GM23338 (cell line): ENCODE data around the gene RIT2. TPM values are rescaled to one million over a fixed set of nuclear protein-coding genes. Genes with fewer than 3 reads are reported as not detected.

ENCODE experiments used
- CREB1 ChIP-seq: fragments of 250-450 bp; sonication (Bioruptor Pico); IDR thresholded peaks from 2 replicates; pipeline ENCODE4 v1.5.0; 2020; ENCODE audit warnings: low read depth, mild to moderate bottlenecking, moderate library complexity
- EZH2phosphoT487 ChIP-seq: fragments of 200-600 bp; sonication (generic); IDR thresholded peaks from one replicate; pipeline ENCODE4 v1.8.1; 2018; ENCODE audit warnings: antibody characterized with exemption; ENCODE audit not compliant: unreplicated experiment
- JUNB ChIP-seq: IDR thresholded peaks from one replicate; pipeline ENCODE4 v1.6.1; 2016; ENCODE audit warnings: antibody characterized with exemption; ENCODE audit not compliant: unreplicated experiment
- NANOG ChIP-seq: IDR thresholded peaks from 2 replicates; pipeline ENCODE4 v1.6.1; 2016; ENCODE audit warnings: antibody characterized with exemption, borderline replicate concordance
- STAT1 ChIP-seq: IDR thresholded peaks from one replicate; pipeline ENCODE4 v1.6.1; 2016; ENCODE audit warnings: antibody characterized with exemption; ENCODE audit not compliant: unreplicated experiment
- ZNF331 ChIP-seq: fragments of 250-450 bp; sonication (Bioruptor Pico); IDR thresholded peaks from 2 replicates; pipeline ENCODE4 v1.5.0; 2020; ENCODE audit warnings: low read depth, mild to moderate bottlenecking, moderate library complexity
- polyA plus RNA-seq: library from polyadenylated mRNA; unstranded; fragments of >200 nt; fragmentation: Nextera tagmentation; extraction: Ambion mirVana; gene quantifications from 2 replicates; pipeline ENCODE4 v1.2.1, GENCODE V29; 2016
- total RNA-seq: library from RNA; depleted of rRNA; stranded (reverse); fragments of >200 nt; shearing (Covaris generic); gene quantifications from 2 replicates; pipeline ENCODE4 v1.2.3, GENCODE V29; 2014
- TF ChIP-seq, protein P1 (sequence below): fragments of 250-450 bp; sonication (Bioruptor Pico); IDR thresholded peaks from 2 replicates; pipeline ENCODE4 v1.5.0; 2020; ENCODE audit warnings: mild to moderate bottlenecking, moderate library complexity
- TF ChIP-seq, protein P2 (sequence below): IDR thresholded peaks from one replicate; pipeline ENCODE4 v1.6.1; 2018; ENCODE audit warnings: antibody characterized with exemption; ENCODE audit not compliant: unreplicated experiment

The RIT2 gene
- total and polyA plus RNA-seq, 2 experiments from 2014 or later, result 1.9 to 8.8 TPM

DNA sequence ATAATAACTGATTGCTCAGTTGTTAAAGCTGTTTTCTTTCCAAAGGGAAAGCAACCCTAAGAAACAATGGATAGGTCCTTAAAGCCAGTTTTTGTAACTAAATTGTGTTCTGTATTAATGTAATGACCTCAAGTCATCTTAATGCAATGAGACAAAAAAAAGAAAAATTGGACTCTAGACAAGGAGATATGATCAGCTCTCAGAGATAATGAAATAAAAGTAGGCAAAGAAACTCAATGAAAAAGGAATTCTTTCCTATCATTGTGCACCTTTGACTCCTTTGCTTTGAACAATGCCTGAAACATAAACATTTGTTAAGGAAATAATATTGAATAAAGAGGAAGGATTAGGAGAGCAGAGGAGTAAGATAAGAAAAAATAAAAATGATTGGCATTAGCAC lies 86.1 kb downstream of the RIT2 start (continued):
- TF ChIP-seq, protein P1, sequence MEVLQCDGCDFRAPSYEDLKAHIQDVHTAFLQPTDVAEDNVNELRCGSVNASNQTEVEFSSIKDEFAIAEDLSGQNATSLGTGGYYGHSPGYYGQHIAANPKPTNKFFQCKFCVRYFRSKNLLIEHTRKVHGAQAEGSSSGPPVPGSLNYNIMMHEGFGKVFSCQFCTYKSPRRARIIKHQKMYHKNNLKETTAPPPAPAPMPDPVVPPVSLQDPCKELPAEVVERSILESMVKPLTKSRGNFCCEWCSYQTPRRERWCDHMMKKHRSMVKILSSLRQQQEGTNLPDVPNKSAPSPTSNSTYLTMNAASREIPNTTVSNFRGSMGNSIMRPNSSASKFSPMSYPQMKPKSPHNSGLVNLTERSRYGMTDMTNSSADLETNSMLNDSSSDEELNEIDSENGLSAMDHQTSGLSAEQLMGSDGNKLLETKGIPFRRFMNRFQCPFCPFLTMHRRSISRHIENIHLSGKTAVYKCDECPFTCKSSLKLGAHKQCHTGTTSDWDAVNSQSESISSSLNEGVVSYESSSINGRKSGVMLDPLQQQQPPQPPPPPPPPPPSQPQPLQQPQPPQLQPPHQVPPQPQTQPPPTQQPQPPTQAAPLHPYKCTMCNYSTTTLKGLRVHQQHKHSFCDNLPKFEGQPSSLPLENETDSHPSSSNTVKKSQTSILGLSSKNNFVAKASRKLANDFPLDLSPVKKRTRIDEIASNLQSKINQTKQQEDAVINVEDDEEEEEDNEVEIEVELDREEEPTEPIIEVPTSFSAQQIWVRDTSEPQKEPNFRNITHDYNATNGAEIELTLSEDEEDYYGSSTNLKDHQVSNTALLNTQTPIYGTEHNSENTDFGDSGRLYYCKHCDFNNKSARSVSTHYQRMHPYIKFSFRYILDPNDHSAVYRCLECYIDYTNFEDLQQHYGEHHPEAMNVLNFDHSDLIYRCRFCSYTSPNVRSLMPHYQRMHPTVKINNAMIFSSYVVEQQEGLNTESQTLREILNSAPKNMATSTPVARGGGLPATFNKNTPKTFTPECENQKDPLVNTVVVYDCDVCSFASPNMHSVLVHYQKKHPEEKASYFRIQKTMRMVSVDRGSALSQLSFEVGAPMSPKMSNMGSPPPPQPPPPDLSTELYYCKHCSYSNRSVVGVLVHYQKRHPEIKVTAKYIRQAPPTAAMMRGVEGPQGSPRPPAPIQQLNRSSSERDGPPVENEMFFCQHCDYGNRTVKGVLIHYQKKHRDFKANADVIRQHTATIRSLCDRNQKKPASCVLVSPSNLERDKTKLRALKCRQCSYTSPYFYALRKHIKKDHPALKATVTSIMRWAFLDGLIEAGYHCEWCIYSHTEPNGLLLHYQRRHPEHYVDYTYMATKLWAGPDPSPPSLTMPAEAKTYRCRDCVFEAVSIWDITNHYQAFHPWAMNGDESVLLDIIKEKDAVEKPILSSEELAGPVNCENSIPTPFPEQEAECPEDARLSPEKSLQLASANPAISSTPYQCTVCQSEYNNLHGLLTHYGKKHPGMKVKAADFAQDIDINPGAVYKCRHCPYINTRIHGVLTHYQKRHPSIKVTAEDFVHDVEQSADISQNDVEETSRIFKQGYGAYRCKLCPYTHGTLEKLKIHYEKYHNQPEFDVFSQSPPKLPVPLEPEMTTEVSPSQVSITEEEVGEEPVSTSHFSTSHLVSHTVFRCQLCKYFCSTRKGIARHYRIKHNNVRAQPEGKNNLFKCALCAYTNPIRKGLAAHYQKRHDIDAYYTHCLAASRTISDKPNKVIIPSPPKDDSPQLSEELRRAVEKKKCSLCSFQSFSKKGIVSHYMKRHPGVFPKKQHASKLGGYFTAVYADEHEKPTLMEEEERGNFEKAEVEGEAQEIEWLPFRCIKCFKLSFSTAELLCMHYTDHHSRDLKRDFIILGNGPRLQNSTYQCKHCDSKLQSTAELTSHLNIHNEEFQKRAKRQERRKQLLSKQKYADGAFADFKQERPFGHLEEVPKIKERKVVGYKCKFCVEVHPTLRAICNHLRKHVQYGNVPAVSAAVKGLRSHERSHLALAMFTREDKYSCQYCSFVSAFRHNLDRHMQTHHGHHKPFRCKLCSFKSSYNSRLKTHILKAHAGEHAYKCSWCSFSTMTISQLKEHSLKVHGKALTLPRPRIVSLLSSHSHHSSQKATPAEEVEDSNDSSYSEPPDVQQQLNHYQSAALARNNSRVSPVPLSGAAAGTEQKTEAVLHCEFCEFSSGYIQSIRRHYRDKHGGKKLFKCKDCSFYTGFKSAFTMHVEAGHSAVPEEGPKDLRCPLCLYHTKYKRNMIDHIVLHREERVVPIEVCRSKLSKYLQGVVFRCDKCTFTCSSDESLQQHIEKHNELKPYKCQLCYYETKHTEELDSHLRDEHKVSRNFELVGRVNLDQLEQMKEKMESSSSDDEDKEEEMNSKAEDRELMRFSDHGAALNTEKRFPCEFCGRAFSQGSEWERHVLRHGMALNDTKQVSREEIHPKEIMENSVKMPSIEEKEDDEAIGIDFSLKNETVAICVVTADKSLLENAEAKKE (CRISPR knock-in tag), result no peak
- TF ChIP-seq STAT1, result no peak
- TF ChIP-seq, protein P2, sequence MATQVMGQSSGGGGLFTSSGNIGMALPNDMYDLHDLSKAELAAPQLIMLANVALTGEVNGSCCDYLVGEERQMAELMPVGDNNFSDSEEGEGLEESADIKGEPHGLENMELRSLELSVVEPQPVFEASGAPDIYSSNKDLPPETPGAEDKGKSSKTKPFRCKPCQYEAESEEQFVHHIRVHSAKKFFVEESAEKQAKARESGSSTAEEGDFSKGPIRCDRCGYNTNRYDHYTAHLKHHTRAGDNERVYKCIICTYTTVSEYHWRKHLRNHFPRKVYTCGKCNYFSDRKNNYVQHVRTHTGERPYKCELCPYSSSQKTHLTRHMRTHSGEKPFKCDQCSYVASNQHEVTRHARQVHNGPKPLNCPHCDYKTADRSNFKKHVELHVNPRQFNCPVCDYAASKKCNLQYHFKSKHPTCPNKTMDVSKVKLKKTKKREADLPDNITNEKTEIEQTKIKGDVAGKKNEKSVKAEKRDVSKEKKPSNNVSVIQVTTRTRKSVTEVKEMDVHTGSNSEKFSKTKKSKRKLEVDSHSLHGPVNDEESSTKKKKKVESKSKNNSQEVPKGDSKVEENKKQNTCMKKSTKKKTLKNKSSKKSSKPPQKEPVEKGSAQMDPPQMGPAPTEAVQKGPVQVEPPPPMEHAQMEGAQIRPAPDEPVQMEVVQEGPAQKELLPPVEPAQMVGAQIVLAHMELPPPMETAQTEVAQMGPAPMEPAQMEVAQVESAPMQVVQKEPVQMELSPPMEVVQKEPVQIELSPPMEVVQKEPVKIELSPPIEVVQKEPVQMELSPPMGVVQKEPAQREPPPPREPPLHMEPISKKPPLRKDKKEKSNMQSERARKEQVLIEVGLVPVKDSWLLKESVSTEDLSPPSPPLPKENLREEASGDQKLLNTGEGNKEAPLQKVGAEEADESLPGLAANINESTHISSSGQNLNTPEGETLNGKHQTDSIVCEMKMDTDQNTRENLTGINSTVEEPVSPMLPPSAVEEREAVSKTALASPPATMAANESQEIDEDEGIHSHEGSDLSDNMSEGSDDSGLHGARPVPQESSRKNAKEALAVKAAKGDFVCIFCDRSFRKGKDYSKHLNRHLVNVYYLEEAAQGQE, result no peak
- TF ChIP-seq JUNB, result no peak
- no peak for TF ChIP-seq ZNF331 (CRISPR knock-in tag)
- no peak for TF ChIP-seq CREB1 (CRISPR knock-in tag)
- no peak for TF ChIP-seq NANOG
- TF ChIP-seq EZH2phosphoT487, result no peak
